ENCODE results near the gene ANKRD37.

Gene ANKRD37

DNA sequence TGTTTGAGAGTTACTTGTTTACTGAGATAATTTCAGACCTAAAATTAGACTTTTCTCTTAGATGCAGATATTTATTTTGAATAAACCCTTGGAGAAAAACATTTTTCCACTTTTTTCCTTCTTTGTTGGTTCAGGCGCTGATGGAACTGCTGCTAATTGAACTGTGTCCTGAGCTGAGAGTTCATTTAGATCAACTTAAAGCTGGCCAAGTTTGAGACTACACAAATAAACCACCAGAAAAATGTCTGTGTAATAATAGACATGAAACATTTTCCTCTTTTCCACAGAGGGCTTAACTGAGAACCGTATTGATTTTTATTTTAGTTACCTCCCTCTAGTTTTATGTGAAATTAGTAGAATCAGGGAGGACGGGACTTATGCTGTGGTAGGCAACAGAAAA, 33.4 kb upstream of the ANKRD37 start:
- no peak overlapping the region for H3K4me3 Mint-ChIP-seq
- no peaks in the 10 kb centered on the region for H3K9me3 Mint-ChIP-seq
- ATAC-seq (replicated peaks; ENCODE audit: extremely low read depth, poor library complexity, severe bottlenecking) (no peak), DNase-seq (ENCODE audit: low spot score in 2 of 2) (no peak)
- H3K36me3 Mint-ChIP-seq (ENCODE audit: insufficient read depth), result peaks cover 7% of the 10 kb centered on the region
- H3K27me3 Mint-ChIP-seq, result no peaks in the 10 kb centered on the region
- no peak overlapping the region for H3K27ac Mint-ChIP-seq (ENCODE audit: low read depth)
- H3K4me1 Mint-ChIP-seq, result no peaks in the 10 kb centered on the region

DNA sequence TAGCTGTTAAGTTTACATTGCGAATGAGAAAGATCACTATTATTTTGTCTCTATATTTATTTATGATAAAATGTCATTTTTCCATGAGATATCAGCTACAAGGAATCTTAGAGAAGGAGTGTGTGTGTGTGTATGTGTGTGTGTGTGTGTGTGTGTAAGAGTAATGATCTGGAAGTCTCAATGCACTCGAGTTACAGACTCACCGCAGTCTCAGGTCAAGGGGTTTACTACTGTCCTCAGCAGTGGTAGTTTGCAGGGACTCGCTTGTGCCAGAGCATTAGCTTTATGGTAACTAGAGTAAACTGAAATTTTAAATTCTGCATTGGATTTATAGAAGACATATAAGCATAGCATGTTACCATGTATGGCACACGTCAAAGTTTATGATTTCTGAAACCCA, 31.8 kb upstream of the ANKRD37 start:
- Mint-ChIP-seq H3K4me3 (no peak overlapping the region), H3K4me1 (no peaks in the 10 kb centered on the region), H3K27me3 (no peaks in the 10 kb centered on the region), H3K9me3 (no peaks in the 10 kb centered on the region), H3K27ac (ENCODE audit: low read depth) (no peak overlapping the region), H3K36me3 (ENCODE audit: insufficient read depth) (peaks cover 7% of the 10 kb centered on the region)
- DNase-seq (ENCODE audit: low spot score in 2 of 2) (no peak), ATAC-seq (replicated peaks; ENCODE audit: extremely low read depth, poor library complexity, severe bottlenecking) (no peak)

DNA sequence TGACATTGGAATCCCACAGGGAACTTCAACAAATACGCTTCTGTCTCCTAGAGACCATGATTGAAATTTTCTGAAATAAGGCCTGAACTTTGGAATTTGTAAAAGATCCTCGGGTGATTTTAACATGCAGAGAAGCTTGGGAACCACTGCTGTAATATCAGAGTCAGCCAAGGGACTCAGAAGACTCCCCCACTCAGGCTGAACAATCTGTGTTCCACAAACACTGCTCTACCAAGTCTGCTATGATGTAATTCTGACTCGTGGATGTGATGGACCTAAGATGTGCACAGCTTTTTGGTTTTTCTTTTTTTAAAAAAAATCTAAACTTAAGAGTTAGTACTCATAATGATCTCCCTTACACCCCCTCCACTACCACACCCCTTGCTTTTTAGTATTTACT, 26.9 kb upstream of the ANKRD37 start:
- no peaks in the 10 kb centered on the region for H3K9me3 Mint-ChIP-seq
- no peaks in the 10 kb centered on the region for H3K4me1 Mint-ChIP-seq
- ATAC-seq (replicated peaks; ENCODE audit: extremely low read depth, poor library complexity, severe bottlenecking) (no peak), DNase-seq (ENCODE audit: low spot score in 2 of 2) (no peak)
- H3K27ac Mint-ChIP-seq (ENCODE audit: low read depth), result no peak overlapping the region
- no peak overlapping the region for H3K4me3 Mint-ChIP-seq
- H3K36me3 Mint-ChIP-seq (ENCODE audit: insufficient read depth), result peaks cover 4% of the 10 kb centered on the region
- no peaks in the 10 kb centered on the region for H3K27me3 Mint-ChIP-seq

DNA sequence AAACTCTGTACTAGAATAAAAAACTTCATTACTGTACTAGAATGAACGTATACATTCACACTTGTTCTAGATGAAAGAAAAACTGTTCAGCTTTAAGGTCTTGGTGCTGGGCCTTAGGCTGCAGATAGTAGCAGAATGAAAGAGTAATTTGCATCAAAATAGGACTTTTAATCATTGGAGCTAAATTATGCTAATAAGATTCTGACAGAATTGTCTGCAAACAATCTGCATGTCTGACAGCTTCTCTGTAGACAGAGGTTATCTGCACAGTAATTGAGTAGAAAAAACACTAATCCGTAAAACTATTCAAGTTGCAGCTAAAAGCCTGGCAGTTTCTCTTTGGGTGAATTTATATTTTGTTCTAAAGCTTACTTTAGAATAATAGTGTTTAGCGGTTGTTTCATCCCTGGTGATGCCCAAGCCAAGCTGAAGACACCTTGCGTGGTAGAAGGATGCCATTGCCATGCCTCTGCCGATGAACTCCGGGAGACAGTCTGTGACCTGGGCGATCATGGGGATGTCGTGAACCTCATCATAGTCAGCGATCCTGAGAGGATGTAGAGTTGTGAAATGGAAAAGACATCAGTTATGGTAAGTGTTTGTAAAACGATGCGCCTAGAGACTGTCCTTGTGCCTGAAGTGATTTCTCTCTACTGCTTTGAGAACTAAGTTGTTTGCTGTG, 26.2 kb upstream of the ANKRD37 start:
- H3K27me3 Mint-ChIP-seq, result no peaks in the 10 kb centered on the region
- peaks cover 3% of the 10 kb centered on the region for H3K36me3 Mint-ChIP-seq (ENCODE audit: insufficient read depth)
- no peaks in the 10 kb centered on the region for H3K4me1 Mint-ChIP-seq
- ATAC-seq (replicated peaks; ENCODE audit: extremely low read depth, poor library complexity, severe bottlenecking), result no peak
- H3K27ac Mint-ChIP-seq (ENCODE audit: low read depth), result no peak overlapping the region
- DNase-seq (ENCODE audit: low spot score in 2 of 2), result no peak
- H3K9me3 Mint-ChIP-seq, result no peaks in the 10 kb centered on the region
- no peak overlapping the region for H3K4me3 Mint-ChIP-seq

DNA sequence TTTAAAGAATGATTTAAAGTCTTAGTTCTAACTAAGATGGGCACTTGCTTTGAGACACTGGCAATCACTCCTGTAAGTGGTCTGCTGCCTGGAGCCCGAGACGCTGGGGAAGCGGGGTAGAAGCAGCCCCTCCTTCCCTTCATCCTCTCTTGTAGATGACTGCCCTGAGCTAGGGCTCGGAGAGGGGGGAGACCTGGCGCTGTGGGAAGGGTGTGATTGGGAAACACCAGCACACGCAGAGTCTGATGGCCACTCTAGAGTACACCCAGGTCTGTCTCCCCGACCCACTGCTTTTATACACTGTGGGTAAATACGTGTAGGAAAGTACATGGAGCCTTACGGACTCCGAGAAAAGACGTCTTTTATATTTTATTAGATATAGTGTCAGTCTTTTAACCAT, 24.9 kb upstream of the ANKRD37 start:
- no peaks in the 10 kb centered on the region for H3K27me3 Mint-ChIP-seq
- H3K27ac Mint-ChIP-seq (ENCODE audit: low read depth), result no peak overlapping the region
- ATAC-seq (replicated peaks; ENCODE audit: extremely low read depth, poor library complexity, severe bottlenecking) (no peak), DNase-seq (ENCODE audit: low spot score in 2 of 2) (no peak)
- H3K4me3 Mint-ChIP-seq, result no peak overlapping the region
- H3K36me3 Mint-ChIP-seq (ENCODE audit: insufficient read depth), result peaks cover 2% of the 10 kb centered on the region
- H3K9me3 Mint-ChIP-seq, result no peaks in the 10 kb centered on the region
- H3K4me1 Mint-ChIP-seq, result no peaks in the 10 kb centered on the region

DNA sequence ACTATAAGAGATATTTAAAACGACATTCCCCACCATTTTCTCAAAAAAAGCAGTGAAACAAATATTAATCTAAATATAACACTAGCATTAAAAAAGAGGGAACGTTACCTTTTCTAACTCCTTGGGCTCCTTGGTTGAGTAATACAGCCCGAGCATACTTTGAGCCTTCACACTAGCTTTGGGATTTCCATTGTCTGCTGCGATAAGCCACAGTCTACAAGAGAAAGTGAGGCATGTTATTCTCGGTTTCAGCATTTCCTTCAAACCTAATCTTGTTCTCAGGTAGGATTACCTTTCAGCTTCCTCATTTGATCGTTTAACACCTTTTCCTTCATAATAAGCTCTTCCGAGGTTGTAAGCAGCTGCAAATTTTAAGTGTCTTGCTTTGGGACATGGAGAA, 22.6 kb upstream of the ANKRD37 start:
- no peak overlapping the region for H3K27ac Mint-ChIP-seq (ENCODE audit: low read depth)

DNA sequence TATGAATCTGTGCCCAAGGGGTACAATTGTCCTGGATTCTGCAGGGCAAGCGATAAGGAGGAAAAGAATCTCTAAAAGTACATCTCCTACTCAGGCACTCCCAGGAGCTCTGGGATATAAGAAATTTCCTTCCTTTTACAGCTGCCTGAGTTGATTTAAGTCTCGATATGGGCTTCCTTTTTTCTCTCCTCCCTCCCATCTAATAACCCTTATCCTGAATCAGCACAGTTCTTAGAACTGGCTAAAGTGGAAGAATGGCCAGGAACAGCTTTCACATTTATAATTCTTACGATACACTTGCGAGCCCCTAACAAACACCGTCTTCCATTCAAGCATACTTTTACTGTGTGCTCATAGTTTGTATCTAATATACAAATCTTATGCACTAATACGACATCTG, 22.1 kb upstream of the ANKRD37 start:
- H3K4me3 Mint-ChIP-seq, result no peak overlapping the region
- H3K4me1 Mint-ChIP-seq, result no peaks in the 10 kb centered on the region
- H3K36me3 Mint-ChIP-seq (ENCODE audit: insufficient read depth), result peaks cover 3% of the 10 kb centered on the region
- DNase-seq (ENCODE audit: low spot score in 2 of 2), result no peak
- H3K9me3 Mint-ChIP-seq, result no peaks in the 10 kb centered on the region
- H3K27me3 Mint-ChIP-seq, result no peaks in the 10 kb centered on the region
- ATAC-seq (replicated peaks; ENCODE audit: extremely low read depth, poor library complexity, severe bottlenecking), result no peak
- H3K27ac Mint-ChIP-seq (ENCODE audit: low read depth), result no peak overlapping the region

More for the DNA sequence above, 22.6 kb upstream of the ANKRD37 start:
- H3K4me3 Mint-ChIP-seq, result no peak overlapping the region
- H3K9me3 Mint-ChIP-seq, result no peaks in the 10 kb centered on the region
- H3K4me1 Mint-ChIP-seq, result no peaks in the 10 kb centered on the region
- DNase-seq (ENCODE audit: low spot score in 2 of 2) (no peak), ATAC-seq (replicated peaks; ENCODE audit: extremely low read depth, poor library complexity, severe bottlenecking) (no peak)
- peaks cover 2% of the 10 kb centered on the region for H3K36me3 Mint-ChIP-seq (ENCODE audit: insufficient read depth)
- no peaks in the 10 kb centered on the region for H3K27me3 Mint-ChIP-seq

DNA sequence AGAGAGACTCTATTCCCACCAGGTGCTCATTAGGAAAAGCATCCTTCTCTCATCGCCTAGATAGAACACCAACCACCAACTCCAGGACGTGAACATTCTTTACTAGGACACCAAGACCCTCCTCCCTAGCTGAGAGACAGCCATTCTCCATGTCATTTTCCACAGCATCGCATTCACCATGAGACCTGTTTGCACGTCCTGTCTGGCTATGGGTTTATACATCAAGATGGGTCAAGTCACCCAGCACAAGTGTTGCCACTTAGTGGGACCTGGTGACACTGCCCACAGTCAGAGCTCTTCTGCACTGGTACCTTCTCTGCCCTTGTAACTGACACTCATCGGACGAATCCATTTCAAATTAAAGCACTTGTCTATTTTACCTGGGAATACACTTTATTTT, 18.4 kb upstream of the ANKRD37 start:
- Mint-ChIP-seq H3K27me3 (no peaks in the 10 kb centered on the region), H3K4me1 (no peaks in the 10 kb centered on the region), H3K9me3 (peaks cover 7% of the 10 kb centered on the region), H3K4me3 (no peak overlapping the region), H3K36me3 (ENCODE audit: insufficient read depth) (peaks cover 5% of the 10 kb centered on the region), H3K27ac (ENCODE audit: low read depth) (no peak overlapping the region)
- DNase-seq (ENCODE audit: low spot score in 2 of 2) (no peak), ATAC-seq (replicated peaks; ENCODE audit: extremely low read depth, poor library complexity, severe bottlenecking) (no peak)

DNA sequence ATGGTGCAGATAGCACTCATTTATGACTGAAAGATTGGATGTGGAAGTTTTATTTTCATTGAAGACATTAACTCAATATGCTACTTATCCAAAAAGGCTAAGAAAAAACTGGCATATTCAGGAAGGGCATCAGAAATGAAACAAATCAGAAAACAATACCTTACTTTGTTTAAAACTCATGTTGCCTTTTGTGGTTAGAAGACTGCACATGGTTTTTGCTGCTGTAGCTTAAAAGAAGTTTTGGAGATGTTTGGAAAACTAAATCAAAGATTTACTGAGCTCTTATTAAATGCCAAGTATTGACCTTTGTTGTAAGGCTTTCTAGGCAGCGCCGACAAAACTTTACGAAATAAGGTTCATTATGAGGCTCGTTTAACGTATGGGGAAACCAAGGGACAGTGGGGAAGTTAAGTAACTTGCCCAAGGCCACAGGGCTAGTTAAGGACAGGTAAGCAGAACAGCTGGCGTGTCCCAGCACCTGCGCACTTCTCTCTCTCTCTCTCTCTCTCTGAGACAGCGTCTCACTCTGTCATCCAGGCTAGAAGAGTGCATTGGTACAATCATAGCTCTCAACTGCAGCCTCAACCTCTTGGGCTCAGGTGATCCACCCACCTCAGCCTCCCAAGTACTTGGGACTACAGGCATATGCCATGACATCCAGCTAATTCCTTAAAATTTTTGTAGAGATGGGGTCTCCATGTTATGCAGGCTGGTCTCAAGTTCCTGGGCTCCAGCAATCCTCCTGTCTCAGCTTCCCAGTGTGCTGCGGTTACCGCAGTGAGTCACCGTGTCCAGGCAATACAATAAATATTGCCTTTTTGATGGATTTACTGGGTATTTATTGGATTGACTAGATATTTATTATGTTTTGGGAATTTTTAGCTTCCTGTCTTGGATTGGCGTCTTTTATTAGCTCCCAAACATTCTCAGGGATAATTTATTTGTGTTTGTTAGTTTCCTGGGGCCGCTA, 17.0 kb upstream of the ANKRD37 start:
- no peaks in the 10 kb centered on the region for H3K4me1 Mint-ChIP-seq
- H3K9me3 Mint-ChIP-seq, result peaks cover 7% of the 10 kb centered on the region
- H3K36me3 Mint-ChIP-seq (ENCODE audit: insufficient read depth), result peaks cover 5% of the 10 kb centered on the region
- H3K4me3 Mint-ChIP-seq, result no peak overlapping the region
- H3K27ac Mint-ChIP-seq (ENCODE audit: low read depth), result no peak overlapping the region
- ATAC-seq (replicated peaks; ENCODE audit: extremely low read depth, poor library complexity, severe bottlenecking), result no peak
- H3K27me3 Mint-ChIP-seq, result no peaks in the 10 kb centered on the region
- DNase-seq (ENCODE audit: low spot score in 2 of 2), result no peak

DNA sequence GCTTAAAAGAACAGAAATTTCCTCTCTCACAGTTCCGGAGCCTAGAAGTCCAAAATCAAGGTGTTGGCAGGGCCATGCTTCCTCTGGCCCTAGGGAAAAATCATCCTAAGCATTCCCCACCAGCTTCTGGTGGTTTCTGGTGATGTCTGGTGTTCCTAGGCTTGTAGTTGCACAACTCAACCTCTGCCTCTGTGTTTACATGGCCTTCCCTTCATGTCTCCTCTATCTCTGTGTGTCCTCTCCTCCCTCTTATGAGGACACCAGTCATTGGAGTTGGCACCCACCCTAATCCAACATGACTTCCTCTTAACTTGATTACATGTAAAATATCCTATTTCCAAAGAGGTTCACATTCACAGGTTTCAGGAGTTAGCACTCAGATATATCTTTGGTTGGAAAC, 16.3 kb upstream of the ANKRD37 start:
- H3K27ac Mint-ChIP-seq (ENCODE audit: low read depth), result no peak overlapping the region

DNA sequence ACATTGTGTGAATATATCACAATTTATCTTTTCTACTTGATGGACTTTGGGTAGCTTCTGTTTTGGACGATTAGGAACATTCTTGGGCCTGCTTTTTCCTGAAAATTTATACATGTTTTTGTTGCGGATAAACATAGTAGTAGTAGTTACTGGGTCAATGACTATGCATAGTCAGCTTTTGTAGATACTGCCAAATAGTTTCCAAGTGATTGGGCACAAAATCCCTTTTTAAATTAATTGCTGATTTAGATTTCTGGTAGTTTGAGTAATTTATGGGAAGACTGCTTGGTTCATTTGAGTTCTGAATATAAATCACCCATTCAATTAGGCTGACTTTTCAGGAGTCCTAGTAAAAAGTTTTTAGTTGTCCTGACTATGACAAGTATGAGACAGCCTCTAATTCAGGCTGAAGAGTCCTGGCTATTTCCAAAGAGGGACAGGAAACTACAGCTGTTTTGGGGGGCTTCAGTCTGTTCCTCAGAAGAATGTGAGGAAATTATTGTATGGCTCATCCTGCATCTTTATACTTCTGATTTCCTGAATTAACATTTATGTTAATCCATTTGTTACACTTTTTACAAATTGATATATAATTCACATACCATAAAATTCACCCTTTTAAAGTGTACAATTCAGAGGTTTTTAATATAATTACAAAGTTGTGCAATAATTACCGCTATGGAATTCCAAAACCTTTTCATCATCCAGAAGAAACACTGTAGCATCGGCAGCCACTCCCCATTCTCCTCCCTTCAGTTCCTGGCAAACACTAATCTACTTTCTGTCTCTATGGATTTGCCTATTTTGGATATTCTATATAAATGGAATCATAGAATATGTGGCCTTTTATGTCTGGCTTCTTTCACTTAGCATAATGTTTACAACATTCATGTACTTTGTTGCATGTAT, 15.1 kb upstream of the ANKRD37 start:
- H3K36me3 Mint-ChIP-seq (ENCODE audit: insufficient read depth), result peaks cover 3% of the 10 kb centered on the region
- H3K27ac Mint-ChIP-seq (ENCODE audit: low read depth), result no peak overlapping the region
- ATAC-seq (replicated peaks; ENCODE audit: extremely low read depth, poor library complexity, severe bottlenecking) (no peak), DNase-seq (ENCODE audit: low spot score in 2 of 2) (no peak)
- no peaks in the 10 kb centered on the region for H3K4me1 Mint-ChIP-seq
- no peak overlapping the region for H3K4me3 Mint-ChIP-seq
- H3K27me3 Mint-ChIP-seq, result no peaks in the 10 kb centered on the region
- H3K9me3 Mint-ChIP-seq, result peaks cover 7% of the 10 kb centered on the region

More for the DNA sequence above, 16.3 kb upstream of the ANKRD37 start:
- peaks cover 5% of the 10 kb centered on the region for H3K36me3 Mint-ChIP-seq (ENCODE audit: insufficient read depth)
- peaks cover 7% of the 10 kb centered on the region for H3K9me3 Mint-ChIP-seq
- no peak overlapping the region for H3K4me3 Mint-ChIP-seq
- no peaks in the 10 kb centered on the region for H3K27me3 Mint-ChIP-seq
- ATAC-seq (replicated peaks; ENCODE audit: extremely low read depth, poor library complexity, severe bottlenecking), result no peak
- H3K4me1 Mint-ChIP-seq, result no peaks in the 10 kb centered on the region
- DNase-seq (ENCODE audit: low spot score in 2 of 2), result no peak

DNA sequence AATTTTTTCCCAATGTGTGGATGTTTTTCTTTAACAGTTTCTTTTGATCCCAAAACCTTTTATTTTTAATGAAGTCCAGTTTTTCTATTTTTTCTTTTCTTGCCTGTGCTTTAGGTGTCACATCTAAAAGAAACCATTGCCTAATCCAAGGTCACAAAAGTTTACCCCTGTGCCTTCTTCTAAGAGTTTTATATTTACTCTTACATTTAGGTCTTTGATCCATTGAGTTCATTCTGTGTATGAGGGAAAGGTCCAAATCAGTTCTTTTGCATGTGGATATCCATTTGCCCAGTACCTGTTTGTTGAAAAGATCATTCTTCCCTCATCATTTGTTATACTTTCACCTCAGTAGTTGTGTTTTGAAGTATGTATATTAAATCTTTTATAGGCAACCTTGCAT, 13.9 kb upstream of the ANKRD37 start:
- no peak for ATAC-seq (replicated peaks; ENCODE audit: extremely low read depth, poor library complexity, severe bottlenecking)
- H3K27me3 Mint-ChIP-seq, result no peaks in the 10 kb centered on the region
- H3K9me3 Mint-ChIP-seq, result peaks cover 7% of the 10 kb centered on the region
- no peak overlapping the region for H3K4me3 Mint-ChIP-seq
- DNase-seq (ENCODE audit: low spot score in 2 of 2), result no peak
- no peak overlapping the region for H3K27ac Mint-ChIP-seq (ENCODE audit: low read depth)
- peaks cover 3% of the 10 kb centered on the region for H3K36me3 Mint-ChIP-seq (ENCODE audit: insufficient read depth)
- H3K4me1 Mint-ChIP-seq, result no peaks in the 10 kb centered on the region

Measured in central memory CD8-positive, alpha-beta T cell (primary cell).